ENCODE measurements around the gene IER2.
"Not testable (repeated sequence)": the region's sequence is repeated elsewhere in the genome, so short reads cannot be mapped to it uniquely, and the experiment has no call there.

Gene IER2

GRCh38 chr19:13165162-13165997, 15.2 kb downstream of the IER2 start:
- DNase-seq = peak; percentile 34

DNA sequence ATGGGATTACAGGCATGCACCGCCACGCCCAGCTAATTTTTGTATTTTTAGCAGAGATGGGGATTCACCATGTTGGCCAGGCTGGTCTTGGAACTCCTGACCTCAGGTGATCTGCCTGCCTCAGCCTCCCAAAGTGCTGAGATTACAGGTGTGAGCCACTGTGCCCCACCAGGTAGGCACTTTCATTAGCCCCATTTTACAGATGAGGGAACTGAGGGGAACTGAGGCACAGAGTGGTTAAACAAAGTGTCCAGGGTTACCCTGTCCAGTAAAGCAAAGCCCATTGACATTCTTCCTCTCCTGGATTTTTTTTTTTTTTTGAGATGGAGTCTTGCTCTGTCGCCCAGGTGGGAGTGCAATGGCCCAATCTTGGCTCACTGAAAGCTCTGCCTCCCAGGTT, 15.9 kb downstream of the IER2 start:
- not testable (repeated sequence) for DNase-seq

DNA sequence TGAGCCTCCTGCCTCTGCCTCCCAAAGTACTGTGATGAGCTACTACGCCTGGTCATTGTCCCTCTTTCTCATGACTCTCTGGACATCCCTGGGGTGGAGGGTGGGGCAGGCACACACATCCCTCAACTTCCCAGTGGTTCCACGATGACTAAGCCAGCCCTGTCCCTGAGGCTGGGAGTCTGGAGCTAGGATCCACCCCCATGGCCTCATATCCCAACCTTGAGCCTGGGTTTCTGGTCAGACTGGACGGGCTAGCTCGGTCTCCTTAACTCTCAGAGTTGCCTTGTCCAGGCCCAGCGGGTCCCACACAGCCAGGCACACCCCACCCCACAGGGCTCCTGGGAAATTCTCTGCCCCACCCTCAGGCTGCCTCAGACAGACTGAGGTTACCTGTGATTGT, 19.6 kb downstream of the IER2 start:
- DNase-seq = peak; percentile 61

DNA sequence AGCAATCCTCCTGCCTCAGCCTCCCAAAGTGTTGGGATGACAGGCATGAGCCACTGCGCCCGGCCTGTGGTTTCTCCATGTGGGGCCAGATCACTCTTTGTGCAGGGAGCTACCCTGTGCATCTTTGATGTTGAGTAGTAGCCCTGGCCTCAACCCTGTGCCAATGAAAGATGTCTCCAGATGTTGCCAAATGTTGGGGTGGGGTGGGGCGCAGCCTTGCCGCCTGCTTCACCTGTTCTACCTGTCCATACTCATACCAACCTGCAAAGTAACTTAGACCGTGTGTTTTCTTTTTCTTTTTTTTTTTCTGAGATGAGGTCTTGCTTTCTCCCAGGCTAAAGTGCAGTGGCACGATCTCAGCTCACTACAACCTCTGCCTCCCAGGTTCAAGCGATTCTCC, 20.9 kb downstream of the IER2 start:
- no peak for DNase-seq

- DNase-seq = peak; percentile 91
Observed at GRCh38 chr19:13172346-13173138, 22.3 kb downstream of the IER2 start.

- no peak for DNase-seq
Observed at GRCh38 chr19:13173139-13173737, 23.0 kb downstream of the IER2 start.

- DNase-seq = no peak
Observed at GRCh38 chr19:13176345-13176744, 26.1 kb downstream of the IER2 start.

- DNase-seq = not testable (repeated sequence)
Observed at GRCh38 chr19:13177584-13177983, 27.4 kb downstream of the IER2 start.

GRCh38 chr19:13178291-13178690, 28.1 kb downstream of the IER2 start:
- not testable (repeated sequence) for DNase-seq

GRCh38 chr19:13181747-13182388, 31.7 kb downstream of the IER2 start:
- DNase-seq = peak; percentile 66

DNA sequence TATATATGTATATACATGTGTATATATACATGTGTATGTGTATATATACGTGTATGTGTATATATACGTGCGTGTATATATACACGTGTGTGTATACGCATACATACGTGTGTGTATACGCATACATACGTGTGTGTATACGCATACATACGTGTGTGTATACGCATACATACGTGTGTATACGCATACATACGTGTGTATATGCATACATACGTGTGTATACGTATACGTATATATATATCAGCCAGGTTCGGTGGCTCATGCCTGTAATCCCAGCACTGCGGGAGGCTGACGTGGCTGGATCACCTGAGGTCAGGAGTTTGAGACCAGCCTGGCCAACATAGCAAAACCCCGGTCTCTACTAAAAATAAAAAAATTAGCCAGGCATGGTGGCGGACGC, 34.7 kb downstream of the IER2 start:
- not testable (repeated sequence) for DNase-seq

GRCh38 chr19:13185763-13186657, 35.8 kb downstream of the IER2 start:
- DNase-seq = not testable (repeated sequence)

DNA sequence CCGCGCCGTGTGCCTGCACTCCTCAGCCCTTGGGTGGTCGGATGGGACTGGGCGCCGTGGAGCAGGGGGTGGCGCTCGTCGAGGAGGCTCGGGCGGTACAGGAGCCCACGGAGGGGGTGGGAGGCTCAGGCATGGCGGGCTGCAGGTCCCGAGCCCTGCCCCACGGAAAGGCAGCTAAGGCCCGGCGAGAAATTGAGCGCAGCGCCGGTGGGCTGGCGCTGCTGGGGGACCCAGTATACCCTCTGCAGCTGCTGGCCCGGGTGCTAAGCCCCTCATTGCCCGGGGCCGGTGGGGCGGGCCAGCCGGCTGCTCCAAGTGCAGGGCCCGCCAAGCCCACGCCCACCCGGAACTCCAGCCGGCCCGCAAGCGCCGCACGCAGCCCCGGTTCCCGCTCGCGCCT, 36.5 kb downstream of the IER2 start:
- DNase-seq = not testable (repeated sequence)

GRCh38 chr19:13187419-13187818, 37.2 kb downstream of the IER2 start:
- no peak for DNase-seq

GRCh38 chr19:13189600-13189999, 39.4 kb downstream of the IER2 start:
- no peak for DNase-seq

- DNase-seq = no peak
Observed at GRCh38 chr19:13190781-13191540, 40.8 kb downstream of the IER2 start.

GRCh38 chr19:13195678-13196077, 45.5 kb downstream of the IER2 start:
- no peak for DNase-seq

GRCh38 chr19:13198634-13199033, 48.4 kb downstream of the IER2 start:
- no peak for DNase-seq

GRCh38 chr19:13202112-13202511, 51.9 kb downstream of the IER2 start:
- not testable (repeated sequence) for DNase-seq
